Germinal center (tissue), 1 donor: ENCODE data around the gene RUSF1.

ENCODE experiments used
- DNase-seq: peaks from one replicate; pipeline ENCODE4 v3.0.0; 2012; ENCODE audit warnings: mixed read lengths, low spot score

RUSF1 gene

DNA sequence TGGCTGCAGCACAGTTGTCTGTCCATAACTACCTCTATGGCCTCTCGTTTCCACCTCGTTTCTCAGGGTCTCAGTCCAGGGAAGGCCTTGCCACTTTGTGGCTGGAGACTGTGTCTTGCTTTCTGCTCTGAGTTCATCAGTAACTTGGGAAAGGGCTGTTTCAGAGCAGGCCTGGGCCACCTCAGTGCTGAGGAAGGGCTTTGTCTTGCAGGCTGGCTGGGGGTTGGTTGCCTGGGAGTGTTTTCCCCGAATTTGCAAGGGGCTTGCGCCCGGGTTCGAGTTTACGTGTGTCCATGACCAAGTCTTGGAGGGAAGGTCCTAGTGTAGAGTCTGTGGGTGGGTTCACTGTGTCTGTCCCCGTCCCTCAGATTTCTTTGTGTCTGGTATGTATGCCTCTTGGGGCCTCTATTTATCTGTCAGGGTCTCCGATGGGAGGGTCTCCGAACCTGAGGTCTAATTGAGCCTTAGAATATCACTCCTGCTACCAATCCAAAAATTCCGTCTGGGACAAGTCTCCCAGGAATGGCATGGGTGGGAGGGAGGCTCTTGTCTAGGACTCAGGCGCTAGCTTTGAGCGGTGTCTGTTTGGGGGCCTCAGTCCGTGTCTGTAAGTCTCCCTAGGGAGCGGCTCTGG, 36.8 kb downstream of the RUSF1 start:
- DNase-seq = no peak

DNA sequence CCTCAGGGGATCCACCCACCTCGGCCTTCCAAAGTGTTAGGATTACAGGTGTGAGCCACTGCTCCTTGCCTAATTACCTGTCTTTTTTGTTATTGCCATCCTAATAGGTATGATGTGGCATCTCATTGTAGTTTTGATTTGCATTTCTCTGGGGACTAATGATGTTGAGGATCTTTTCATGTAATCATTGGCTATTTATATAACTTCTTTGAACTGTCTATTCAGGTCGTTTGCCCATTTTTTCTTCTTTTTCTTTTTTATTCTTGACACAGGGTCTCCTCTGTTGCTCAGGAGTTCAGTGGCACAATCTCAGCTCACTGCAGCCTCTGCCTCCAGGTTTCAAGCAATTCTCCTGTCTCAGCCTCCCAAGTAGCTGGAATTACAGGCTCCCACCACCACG, 37.6 kb downstream of the RUSF1 start:
- no peak for DNase-seq

DNA sequence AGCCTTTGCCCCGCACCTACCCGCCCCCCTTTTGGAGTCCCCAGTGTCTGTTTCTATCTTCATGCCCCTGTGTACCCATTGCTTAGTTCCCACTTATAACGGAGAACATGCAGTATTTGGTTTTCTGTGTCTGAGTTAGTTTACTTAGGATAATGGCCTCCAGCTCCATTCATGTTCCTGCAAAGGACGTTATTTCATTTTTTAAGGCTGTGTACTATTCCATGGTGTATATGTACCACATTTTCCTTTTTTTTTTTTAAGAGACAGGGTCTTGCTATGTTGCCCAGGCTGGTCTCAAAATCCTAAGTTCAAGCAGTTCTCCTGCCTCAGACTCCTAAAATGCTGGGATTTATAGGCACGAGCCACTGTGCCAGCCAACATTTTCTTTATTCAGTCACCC, 40.3 kb downstream of the RUSF1 start:
- no peak for DNase-seq

DNA sequence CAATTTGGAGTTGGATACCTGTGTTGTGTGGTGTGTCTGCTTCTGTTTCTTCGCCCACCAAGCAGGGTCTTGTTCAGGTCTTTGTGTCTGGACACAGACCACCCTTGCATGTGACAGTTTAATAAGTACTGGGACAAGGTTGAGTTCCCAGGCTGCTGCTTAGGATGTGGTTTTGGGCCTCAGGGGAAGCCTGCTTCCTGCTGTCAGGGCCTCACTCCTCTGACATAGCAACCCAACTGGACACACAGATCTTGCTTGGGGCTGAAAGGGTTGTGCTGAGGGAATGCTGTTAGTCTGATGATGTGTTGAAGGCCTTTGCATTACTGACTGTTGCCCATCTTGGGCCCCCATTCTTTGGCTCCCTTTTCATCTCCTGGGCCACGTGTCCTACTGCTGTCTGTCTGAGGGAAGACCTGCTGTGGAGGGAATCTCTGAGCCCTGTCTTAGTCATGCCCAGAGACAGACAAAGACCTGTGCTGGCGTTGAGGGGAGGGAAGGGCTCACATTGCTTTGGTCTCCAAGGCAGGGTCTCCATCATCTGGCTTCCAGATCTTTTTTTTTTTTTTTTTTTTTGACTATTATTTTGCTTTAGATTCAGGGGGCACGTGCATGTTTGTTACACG, 40.9 kb downstream of the RUSF1 start:
- peak; percentile 58 for DNase-seq

DNA sequence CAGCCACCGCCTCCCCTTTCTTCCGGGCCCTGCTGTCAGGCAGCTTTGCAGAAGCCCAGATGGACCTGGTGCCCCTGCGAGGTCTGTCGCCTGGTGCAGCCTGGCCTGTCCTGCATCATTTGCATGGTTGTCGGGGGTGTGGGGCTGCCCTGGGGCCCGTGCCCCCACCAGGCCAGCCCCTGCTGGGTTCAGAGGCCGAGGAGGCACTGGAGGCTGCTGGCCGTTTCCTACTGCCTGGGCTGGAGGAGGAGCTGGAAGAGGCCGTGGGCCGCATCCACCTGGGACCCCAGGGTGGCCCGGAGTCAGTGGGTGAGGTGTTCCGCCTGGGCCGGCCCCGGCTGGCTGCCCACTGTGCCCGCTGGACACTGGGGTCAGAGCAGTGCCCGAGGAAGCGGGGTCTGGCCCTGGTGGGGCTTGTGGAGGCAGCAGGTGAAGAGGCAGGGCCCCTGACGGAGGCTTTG, 41.8 kb downstream of the RUSF1 start:
- DNase-seq = no peak

DNA sequence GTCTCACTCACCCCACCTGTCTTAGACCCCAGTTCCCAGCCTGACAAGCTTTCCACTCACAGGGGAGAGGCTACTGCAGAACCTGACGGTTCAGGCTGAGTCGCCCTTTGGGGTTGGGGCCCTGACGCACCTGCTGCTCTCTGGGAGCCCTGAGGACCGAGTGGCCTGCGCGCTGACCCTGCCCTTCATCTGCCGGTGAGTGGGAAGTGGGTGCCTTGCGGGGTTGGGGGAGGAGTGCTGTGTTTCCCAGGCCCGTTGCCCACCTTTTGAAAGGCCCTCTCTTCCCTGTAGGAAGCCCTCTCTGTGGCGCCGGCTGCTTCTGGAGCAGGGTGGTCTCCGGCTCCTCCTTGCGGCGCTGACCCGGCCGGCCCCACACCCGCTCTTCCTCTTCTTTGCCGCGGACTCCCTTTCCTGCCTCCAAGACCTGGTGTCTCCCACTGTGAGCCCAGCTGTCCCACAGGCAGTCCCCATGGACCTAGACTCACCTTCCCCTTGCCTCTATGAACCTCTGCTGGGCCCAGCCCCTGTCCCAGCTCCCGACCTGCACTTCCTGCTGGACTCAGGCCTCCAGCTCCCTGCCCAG, 42.3 kb downstream of the RUSF1 start:
- no peak for DNase-seq

DNA sequence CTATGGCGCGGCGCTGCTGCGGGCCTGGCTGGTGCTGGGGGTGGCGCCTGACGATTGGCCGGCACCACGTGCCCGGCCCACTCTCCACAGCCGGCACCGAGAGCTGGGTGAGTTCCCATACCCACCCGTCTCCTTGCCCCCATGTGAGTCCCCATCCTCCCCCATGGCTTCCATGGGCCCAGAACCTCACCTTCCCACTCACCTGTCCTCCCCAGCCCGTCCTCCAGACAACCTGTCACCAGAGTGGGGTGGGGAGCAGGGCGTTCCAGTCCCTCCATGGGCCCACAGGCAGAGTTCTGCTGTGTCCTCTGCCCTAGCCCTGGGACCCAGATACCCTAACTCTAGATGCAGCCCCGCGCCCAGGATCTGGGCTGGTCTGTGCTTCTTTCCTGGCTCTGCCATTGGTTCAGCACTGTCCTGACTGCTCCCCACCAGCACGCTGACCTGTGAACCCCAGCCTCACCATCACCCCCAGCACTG, 43.4 kb downstream of the RUSF1 start:
- DNase-seq = no peak

DNA sequence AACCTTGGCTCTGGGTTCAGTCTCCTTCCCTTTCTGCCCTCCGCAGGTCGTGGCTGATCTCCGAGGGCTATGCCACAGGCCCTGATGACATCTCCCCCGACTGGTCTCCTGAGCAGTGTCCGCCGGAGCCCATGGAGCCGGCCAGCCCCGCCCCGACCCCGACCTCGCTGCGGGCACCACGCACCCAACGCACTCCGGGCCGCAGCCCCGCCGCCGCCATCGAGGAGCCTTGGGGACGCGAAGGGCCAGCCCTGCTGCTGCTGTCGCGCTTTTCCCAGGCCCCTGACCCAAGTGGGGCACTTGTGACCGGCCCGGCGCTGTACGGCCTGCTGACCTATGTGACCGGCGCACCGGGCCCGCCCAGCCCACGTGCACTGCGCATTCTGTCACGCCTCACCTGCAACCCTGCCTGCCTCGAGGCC, 43.8 kb downstream of the RUSF1 start:
- no peak for DNase-seq

DNA sequence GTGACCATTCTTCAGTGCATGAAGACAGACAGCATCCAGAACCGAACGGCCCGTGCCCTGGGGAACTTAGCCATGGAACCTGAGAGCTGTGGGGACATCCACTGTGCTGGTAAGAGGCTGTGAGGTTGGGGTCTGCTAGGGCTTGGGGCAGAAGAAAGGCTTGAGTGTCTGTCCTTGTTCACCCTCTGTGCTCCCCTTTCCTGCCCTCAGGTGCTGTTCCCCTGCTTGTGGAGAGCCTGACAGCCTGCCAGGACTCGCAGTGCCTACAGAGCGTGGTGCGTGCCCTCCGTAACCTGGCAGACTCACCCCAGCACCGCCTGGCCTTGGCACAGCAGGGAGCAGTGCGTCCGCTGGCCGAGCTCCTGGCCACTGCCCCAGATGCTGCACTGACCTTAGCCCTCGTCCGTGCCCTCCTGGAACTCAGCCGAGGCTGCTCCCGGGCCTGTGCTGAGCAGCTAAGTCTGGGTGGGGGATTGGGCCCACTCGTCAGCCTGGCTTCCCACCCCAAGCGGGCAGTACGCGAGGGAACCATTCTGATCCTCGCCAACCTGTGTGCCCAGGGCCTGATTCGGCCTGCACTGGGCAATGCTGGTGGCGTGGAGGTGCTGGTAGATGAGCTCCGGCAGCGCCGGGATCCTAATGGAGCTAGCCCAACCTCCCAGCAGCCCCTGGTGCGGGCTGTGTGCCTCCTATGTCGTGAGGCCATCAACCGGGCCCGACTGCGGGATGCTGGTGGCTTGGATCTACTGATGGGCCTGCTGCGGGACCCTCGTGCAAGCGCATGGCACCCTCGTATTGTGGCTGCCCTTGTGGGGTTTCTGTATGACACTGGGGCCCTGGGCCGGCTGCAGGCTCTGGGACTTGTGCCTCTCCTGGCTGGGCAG, 46.0 kb downstream of the RUSF1 start:
- DNase-seq = no peak

DNA sequence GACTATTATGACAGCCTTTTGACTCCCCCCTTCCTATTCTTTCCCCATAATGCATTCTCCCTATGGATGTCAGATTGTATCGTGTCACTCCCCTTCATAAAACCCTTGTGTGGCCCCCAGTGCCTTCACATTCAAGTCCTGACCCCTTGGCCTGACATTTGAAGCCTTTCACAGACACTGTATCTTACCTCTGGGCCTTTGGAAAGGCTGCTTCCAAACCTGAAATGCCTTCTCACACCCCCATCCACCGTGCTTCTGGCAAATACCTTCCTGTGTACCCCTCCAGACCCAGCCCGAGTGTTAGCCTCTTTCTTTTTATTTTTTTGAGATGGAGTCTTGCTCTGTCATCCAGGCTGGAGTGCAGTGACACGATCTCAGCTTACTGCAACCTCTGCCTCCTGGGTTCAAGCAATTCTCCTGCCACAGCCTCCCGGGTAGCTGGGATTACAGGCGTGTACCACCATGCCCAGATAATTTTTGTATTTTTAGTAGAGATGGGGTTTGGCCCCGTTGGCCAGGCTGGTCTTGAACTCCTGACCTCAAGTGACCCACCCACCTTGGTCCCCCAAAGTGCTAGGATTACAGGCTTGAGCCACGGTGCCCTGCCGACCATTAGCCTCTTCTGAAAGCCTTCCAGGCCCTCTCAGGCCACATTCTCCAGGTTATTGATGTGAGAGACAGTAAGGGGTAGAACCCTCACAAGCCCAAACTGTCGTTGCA, 46.8 kb downstream of the RUSF1 start:
- no peak for DNase-seq

DNA sequence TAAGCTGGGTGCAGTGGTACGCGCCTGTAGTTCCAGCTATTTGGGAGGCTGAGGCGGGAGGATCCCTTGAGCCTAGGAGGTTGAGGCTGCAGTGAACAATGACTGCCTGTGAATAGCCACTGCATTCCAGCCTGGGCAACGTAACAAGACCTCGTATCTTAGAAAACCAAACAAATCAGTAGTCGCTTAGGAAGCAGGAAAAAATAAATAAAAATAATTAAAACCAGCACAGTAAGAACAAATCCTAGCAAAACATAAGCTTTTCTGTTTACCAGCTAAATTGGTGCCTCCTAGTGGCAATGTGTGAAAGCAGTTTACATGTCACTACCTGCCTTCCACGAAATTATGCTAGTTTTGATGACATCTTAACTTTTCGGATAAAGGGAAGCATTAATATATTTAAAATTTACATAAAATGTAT, 47.6 kb downstream of the RUSF1 start:
- no peak for DNase-seq

DNA sequence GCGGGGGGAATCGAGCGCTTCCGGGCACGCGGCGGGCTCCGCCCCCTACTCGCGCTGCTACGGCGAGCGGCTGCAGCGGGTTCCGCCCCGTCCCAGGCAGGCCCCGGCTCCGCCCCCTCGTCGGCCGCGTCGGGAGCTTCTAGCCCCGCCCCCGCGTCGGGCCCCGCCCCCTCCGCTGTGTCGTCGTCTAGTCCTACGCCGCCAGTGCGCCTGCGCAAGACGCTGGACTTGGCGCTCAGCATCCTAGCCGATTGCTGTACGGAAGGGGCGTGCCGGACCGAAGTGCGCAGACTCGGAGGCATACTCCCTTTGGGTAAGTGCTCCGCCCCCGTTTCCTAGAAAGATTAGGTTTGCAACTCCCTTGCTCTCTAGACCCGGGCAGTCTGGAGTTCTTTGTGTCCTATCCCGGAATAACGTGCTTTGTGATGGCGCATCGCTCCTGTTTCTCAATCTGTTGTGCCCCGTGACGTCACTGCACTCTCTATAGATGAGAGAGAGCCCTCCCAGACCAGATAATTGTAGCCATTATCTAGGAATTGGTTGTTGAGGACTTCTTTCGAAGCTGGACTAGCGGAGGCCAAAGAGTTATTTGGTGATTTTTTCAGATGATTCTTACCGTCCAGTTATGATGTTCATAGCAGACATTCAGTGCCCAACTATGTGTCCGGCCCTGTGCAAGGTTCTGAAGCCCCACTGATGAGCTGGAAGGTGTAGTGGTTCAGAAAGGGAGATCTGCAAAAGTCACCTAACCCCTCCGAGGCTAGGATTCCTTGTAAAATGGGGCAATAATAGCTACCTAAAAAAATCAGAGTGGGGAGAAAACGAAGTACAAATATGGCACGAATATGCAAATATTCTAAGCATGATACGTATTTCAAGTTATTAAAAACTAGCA, 48.3 kb downstream of the RUSF1 start:
- DNase-seq = peak; percentile 98

DNA sequence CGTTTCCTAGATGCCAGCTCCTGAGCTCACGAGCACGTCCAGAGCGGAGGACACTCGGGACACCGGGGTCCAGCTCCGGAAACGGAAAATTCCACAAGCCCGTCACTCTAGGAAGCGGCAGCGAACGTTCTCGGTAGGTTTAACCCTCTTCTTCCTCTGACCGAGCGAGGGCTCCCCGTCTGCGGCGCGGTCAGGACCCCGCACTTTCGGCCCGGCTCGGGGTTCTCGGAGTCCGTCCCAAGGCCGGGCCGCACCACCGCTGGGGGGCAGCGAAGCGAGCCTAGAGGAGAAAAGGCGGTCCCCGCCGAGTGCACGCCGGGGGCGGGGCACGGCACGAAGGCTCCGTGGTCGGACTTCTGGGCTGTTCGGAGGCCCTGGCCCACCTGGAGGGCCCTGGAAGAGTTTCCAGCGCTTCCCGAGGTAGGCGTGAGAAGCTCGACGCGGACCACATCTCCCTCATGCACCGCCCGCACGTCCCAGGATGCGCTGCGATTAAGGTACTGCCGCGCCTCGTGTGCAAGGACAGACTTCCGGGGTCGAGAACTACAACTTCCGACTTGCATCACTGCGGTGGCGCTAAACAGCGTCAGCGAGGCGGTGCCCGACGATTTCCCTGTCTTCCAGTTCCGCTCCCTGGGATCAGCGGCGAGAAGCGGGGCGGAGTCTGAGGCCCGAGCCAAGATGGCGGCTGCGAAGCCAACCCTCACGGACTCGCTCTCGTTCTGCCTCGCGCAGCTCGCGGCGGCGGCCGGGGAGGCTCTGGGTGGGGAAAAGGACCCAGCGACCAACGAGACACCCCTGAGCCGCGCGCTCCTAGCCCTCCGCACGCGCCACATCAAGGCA, 49.1 kb downstream of the RUSF1 start, which contains the start of gene ARMC5:
Gene ARMC5, plus strand, starts transcription at position 658 of the 843 bp plus-strand sequence. Its CDS starts 24 bp downstream, at position 682.
- DNase-seq = peak; percentile 93

DNA sequence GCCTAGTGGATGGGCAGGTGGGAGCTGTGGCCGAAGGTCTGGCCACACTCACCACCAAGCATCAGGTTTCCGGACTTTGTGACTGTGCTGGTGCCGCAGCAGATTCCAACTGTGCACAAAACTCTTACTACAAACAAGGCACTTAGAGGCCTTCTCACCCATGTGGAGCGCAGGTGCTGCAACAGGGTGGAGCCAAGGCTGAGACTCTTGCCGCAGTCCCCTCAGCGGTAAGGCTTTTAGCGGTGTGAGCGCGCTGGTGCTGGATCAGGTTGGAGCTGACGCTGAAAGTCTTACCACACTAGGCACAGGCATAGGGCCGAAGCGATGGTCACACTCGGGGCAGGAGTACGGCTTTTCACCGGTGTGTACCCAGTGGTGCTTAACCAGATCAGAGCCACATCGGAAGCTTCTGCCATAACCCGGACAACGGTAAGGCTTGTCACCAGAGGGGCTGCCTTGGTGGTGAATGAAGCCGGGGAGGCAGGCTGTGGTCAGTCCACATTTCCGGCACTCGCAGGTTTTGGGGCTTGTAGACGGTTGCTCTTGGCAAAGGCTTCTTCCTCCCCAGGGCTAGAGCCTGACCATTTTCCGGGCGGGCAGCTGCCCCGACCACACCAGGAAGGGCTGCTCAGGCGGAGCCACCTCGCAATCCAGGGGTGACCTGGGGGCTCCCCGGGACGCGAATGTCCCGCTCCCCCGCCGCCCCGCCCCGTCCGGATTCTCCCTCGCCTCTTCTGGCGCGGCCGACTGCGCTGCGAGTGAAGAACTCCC, 49.9 kb downstream of the RUSF1 start:
- DNase-seq = peak; percentile 49

DNA sequence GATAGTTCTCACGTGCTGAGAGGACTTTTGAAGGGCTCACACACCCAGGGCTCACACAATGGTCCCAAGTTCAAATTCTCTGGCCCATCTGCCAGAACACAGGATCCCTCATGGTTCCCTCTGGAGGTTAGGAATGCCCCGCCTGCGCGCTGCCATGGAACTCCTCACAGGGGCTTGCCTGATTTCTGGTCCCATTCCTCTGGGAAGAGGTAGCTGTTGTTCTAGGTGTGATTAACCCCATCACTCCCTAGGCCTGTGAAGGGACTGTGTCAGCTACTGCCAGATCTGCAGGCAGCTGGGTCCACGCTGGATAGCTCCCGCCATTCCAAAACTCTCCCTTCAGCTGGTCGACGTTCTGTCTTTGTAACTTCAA, 51.2 kb downstream of the RUSF1 start:
- no peak for DNase-seq

DNA sequence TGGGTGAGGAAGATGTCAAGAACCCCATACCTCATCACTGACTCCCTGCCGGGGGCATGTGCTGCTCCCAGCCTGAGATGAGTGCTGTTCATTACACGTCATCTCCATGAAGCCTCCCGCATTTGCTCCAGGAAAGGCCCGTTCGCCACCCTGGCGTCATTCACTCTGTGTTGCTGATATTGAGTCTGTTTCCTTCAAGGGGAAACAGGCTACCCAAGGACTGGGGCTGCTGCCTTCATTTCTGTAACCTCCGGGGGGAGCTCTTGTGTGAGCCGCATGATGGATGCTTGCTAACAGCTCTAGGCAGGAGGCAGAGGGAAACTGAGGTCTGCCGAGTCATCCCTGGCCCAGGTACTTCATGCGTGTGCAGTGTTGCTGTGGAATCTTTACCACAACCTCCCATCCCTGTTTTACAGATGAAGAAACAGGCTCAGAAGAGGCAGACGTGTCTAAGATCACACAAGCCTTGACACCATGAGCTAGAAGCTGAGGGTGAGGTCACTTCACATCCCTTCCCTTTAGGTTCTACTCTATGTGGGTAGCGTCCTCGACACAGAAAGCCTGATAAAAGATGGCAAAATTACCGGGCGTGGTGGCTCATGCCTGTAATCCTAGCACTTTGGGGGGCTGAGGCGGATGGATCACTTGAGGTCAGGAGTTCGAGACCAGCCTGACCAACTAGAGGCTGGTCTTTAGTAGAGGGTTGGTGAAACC, 52.4 kb downstream of the RUSF1 start:
- DNase-seq = peak; percentile 5

DNA sequence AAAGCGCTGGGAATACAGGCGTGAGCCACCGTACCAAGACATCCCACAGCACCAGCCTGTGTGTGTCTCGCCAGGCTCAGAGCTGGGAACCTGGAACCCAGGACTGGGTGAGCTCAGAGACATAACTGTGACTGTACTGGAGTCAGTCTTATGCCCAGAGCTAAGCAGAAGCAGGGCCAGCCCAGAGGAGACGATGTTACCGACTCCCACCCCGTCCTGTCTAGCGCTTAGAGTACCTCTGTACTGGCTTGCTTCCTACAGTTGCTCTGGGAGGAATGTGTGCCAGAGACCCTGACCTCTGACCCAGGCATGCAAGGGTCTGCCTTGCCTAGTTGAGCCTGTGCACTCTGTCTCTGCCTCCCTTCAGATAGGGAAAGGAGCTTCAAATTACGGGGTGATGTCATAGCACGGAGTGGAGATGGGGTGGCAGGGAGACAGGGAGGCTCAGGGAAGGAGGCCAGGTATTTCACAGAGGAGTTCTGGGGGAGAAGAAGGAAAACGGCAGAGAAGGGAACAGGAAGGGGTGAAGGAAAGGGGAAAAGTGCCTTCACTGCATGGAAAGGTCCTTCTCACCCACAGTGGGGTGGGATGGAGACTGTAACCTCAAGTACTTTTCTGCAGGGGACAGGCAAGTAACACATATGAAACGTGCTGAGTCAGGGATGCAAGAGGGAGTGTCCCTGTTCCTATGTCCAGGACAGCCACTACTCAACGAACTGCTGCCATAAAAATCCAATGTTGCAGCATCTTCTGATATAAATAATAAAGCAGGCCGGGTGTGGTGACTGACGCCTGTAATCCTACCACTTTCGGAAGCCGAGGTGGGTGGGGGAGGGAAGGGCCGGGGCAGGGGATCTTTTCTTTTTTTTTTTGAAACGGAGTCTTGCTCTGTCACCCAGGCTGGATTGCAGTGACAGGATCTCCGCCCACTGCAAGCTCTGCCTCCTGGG, 54.7 kb downstream of the RUSF1 start:
- no peak for DNase-seq
